Fibroblast of lung (primary cell): Measurements from ENCODE around the gene TLX1.

Experiments used
- EZH2 ChIP-seq: IDR thresholded peaks from 2 replicates; pipeline ENCODE4 v1.5.1; 2012; ENCODE audit warnings: low read length, control low read depth, mild to moderate bottlenecking; ENCODE audit errors: missing control alignments
- TF ChIP-seq, protein P1 (sequence below), 2 donors: IDR thresholded peaks in 1 of 2; conservative IDR thresholded peaks in 1 of 2; 1 replicate in 1 of 2; 2 replicates in 1 of 2; pipeline ENCODE4 v1.5.1; 2011 to 2012; ENCODE audit warnings: low read length in 2 of 2, control low read depth in 1 of 2, inconsistent platforms in 1 of 2, low read depth in 1 of 2, mild to moderate bottlenecking in 1 of 2

DNA sequence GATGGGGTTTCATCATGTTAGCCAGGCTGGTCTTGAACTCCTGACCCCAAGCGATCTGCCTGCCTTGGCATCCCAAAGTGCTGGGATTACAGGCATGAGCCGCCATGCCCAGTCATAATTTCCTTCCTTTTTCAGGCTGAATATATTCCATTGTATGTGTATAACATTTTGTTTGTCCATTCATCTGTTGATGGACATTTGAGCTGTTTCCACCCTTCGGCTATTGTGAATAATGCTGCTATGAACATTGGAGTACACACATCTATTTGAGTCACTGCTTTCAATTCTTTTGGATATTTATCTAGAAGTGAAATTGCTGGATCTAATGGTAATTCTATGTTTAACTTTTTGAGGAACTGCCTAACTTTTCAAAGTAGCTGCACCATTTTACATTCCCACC is 34.6 kb downstream of the TLX1 start:
- TF ChIP-seq, protein P1, sequence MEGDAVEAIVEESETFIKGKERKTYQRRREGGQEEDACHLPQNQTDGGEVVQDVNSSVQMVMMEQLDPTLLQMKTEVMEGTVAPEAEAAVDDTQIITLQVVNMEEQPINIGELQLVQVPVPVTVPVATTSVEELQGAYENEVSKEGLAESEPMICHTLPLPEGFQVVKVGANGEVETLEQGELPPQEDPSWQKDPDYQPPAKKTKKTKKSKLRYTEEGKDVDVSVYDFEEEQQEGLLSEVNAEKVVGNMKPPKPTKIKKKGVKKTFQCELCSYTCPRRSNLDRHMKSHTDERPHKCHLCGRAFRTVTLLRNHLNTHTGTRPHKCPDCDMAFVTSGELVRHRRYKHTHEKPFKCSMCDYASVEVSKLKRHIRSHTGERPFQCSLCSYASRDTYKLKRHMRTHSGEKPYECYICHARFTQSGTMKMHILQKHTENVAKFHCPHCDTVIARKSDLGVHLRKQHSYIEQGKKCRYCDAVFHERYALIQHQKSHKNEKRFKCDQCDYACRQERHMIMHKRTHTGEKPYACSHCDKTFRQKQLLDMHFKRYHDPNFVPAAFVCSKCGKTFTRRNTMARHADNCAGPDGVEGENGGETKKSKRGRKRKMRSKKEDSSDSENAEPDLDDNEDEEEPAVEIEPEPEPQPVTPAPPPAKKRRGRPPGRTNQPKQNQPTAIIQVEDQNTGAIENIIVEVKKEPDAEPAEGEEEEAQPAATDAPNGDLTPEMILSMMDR (conservative IDR thresholded peaks at IDR 0.05 in 1 of 2, IDR thresholded peaks at IDR 0.05 in 1 of 2; ENCODE audit: low read depth in 1 of 2, low read length in 2 of 2), result no peak
- TF ChIP-seq EZH2, result no peak
